ENCODE measurements around the gene ERP27.

GRCh38 chr12:14959126-14959440 is 20.7 kb upstream of the ERP27 start:
- TF ChIP-seq CTCF (IDR thresholded peaks at IDR 0.05) (no peak), TCF7L2 (IDR thresholded peaks at IDR 0.05; ENCODE audit: low read depth, low read length) (no peak), POLR2AphosphoS5 (IDR thresholded peaks at IDR 0.05; ENCODE audit: low read depth, low read length) (no peak), REST (IDR thresholded peaks at IDR 0.05; ENCODE audit: insufficient read depth in 1 of 2, low read depth in 2 of 2, low read length in 1 of 2) (no peak), SIN3A (IDR thresholded peaks at IDR 0.05; ENCODE audit: borderline replicate concordance, insufficient read depth, low read depth, low read length) (no peak)
